A549 (cell line): Measurements from ENCODE around the gene FARP2.

ENCODE experiments used
- CEBPB ChIP-seq, 2 experiments: fragments of >200 bp in 1 of 2; sonication (Bioruptor Twin) in 1 of 2; formaldehyde crosslinking in 1 of 2; IDR thresholded peaks; 2 replicates each; pipeline ENCODE4 v1.6.1; 2012 to 2016
- CTCF ChIP-seq: fragments of >200 bp; sonication (Bioruptor Twin); formaldehyde crosslinking; IDR thresholded peaks from 3 replicates; pipeline ENCODE4 v1.5.1; 2016
- HOXA7 ChIP-seq: fragments of 250-450 bp; sonication (Bioruptor Pico); IDR thresholded peaks from 2 replicates; pipeline ENCODE4 v1.5.0; 2020; ENCODE audit warnings: mild to moderate bottlenecking, moderate library complexity
- NFE2L2 ChIP-seq: fragments of 150-350 bp; conservative IDR thresholded peaks from 2 replicates; pipeline ENCODE4 v1.6.1; 2014; ENCODE audit warnings: low read length
- RAD21 ChIP-seq, 2 experiments: fragments of >200 bp in 1 of 2; sonication (Bioruptor Twin) in 1 of 2; formaldehyde crosslinking in 1 of 2; IDR thresholded peaks in 1 of 2; conservative IDR thresholded peaks in 1 of 2; 2 replicates in 1 of 2; 3 replicates in 1 of 2; pipeline ENCODE4 v1.6.1; 2012 to 2018; ENCODE audit warnings: inconsistent platforms in 1 of 2
- RFX5 ChIP-seq: fragments of 450-650 bp; IDR thresholded peaks from 2 replicates; pipeline ENCODE4 v1.7.1; 2014; ENCODE audit warnings: antibody characterized with exemption, mild to moderate bottlenecking, moderate library complexity

GRCh38 chr2:241473399-241473798 lies 117.3 kb downstream of the FARP2 start:
- TF ChIP-seq CEBPB (IDR thresholded peaks at IDR 0.05) (no peak), CTCF (no peak), HOXA7 (no peak), NFE2L2 (no peak), RFX5 (no peak), RAD21 (conservative IDR thresholded peaks at IDR 0.05 in 1 of 2, IDR thresholded peaks at IDR 0.05 in 1 of 2) (no peak)
